ENCODE measurements around the gene ATG2A. TPM values are rescaled to one million over a fixed set of nuclear protein-coding genes. Genes with fewer than 3 reads are reported as not detected.
A peak's percentile ranks its signal among the peaks of the same experiment; 100 is the strongest.

ATG2A gene
- total and polyA plus RNA-seq, 10 of the 15 experiments (the other 5 are each of a cell fraction or from before 2014, with no cell fraction given) = 0.08 to 19.0 (median 4.6) TPM

- TF ChIP-seq SPI1 (IDR thresholded peaks at IDR 0.05; ENCODE audit: borderline replicate concordance, insufficient read depth, low read depth, low read length) (peak; percentile 74), CHD2 (IDR thresholded peaks at IDR 0.05; ENCODE audit: borderline replicate concordance, low read depth, low read length) (0 out of 2 replicates have a peak, but pooled peaks have one; percentile 35), MEF2B (IDR thresholded peaks at IDR 0.05; ENCODE audit: partially characterized antibody, poor library complexity, severe bottlenecking) (peak; percentile 72), SUPT20H (IDR thresholded peaks at IDR 0.05; ENCODE audit: borderline replicate concordance, control insufficient read depth, low read depth, low read length) (no peak), GATAD2B (conservative IDR thresholded peaks at IDR 0.05; ENCODE audit: low read depth) (peak; percentile 73; the same call in 1 of the 2 replicates), IKZF2 (IDR thresholded peaks at IDR 0.05) (peak in 1 of 2 experiments; percentile 32; a peak in 1 of 4 replicates), MYC (IDR thresholded peaks at IDR 0.05; ENCODE audit: insufficient read depth, insufficient read length, insufficient replicate concordance, low read length, severe bottlenecking) (no peak), BCL11A (IDR thresholded peaks at IDR 0.05; ENCODE audit: low read depth, low read length) (0 out of 2 replicates have a peak, but pooled peaks have one; percentile 23)
Measured at GRCh38 chr11:64848826-64849597, 68.0 kb downstream of the ATG2A start (continued).

GRCh38 chr11:64848214-64848825, 68.7 kb downstream of the ATG2A start:
- no TSS peak for BruUV-seq (replicated peaks)
- H3K79me2 ChIP-seq (ENCODE audit: control insufficient read depth, insufficient read depth, low read length) = peaks cover 3% of the 10 kb centered on the region
- intact Hi-C loops (cut with micrococcal nuclease; ENCODE audit: unreplicated experiment) = loop anchor here (10.0 kb wide), 1 partner anchor 406 kb away; no protein-coding TSS in a partner anchor
- FAIRE-seq (peak; percentile 23), DNase-seq (ENCODE audit: low read depth, low spot score) (no peak), ATAC-seq (no peak)
- H3K27me3 ChIP-seq (replicated peaks in 1 of 2; ENCODE audit: control insufficient read depth in 2 of 2, insufficient read depth in 2 of 2, low read length in 1 of 2) = no peaks in the 10 kb centered on the region
- CTCF ChIA-PET = interaction anchor here (0.6 to 28.8 kb wide), 47 partner anchors 10 to 633 kb away, joined by 3 to 1208 read pairs (median 4); partner anchors contain the start of genes ARL2, BATF2, CAPN1 and CDC42EP2
- no peaks in the 10 kb centered on the region for H3K9me3 ChIP-seq (replicated peaks; ENCODE audit: control insufficient read depth, insufficient read depth, low read length)
- in situ Hi-C loops (cut with MboI) = loop anchor here (5.0 kb wide), 1 partner anchor 44 kb away; no protein-coding TSS in a partner anchor
- 28% methylated on average over 6 of the region's 6 CpGs for WGBS (ENCODE audit: insufficient coverage, insufficient replicate concordance, low lambda C conversion rate, missing lambda C conversion rate)
- H3K27ac ChIP-seq (ENCODE audit: control insufficient read depth, insufficient read depth) = peak overlapping the region; percentile 24; the same call in 1 of the 2 replicates
- RAD21 ChIA-PET (ENCODE audit: unreplicated experiment) = interaction anchor here (0.7 to 12.9 kb wide), 39 partner anchors 12 to 481 kb away, joined by 3 to 316 read pairs (median 4); partner anchors contain the start of genes ARL2, BATF2, CAPN1 and CDC42EP2
- POLR2A ChIA-PET = interaction anchor here (0.6 to 24.3 kb wide), 14 partner anchors 16 to 319 kb away, joined by 3 to 620 read pairs (median 3); partner anchors contain the start of genes EHD1, FAU, MRPL49 and PPP2R5B
- no peak overlapping the region for H3K4me2 ChIP-seq (ENCODE audit: control insufficient read depth, insufficient read depth)
- SMC1A ChIA-PET (ENCODE audit: uncharacterized antibody, unreplicated experiment) = interaction anchor here (0.7 to 12.7 kb wide), 31 partner anchors 15 to 484 kb away, joined by 3 to 306 read pairs (median 6); partner anchors contain the start of genes ARL2, ATG2A, BATF2 and CDC42EP2
- peak overlapping the region; percentile 10; the same call in 1 of the 2 replicates for H2AFZ ChIP-seq (ENCODE audit: control insufficient read depth, low read depth, low read length)
- no peaks in the 10 kb centered on the region for H4K20me1 ChIP-seq (ENCODE audit: control insufficient read depth, insufficient read depth)
- no peak overlapping the region for H3K9ac ChIP-seq (ENCODE audit: control insufficient read depth, insufficient read depth, low read length)
- peaks cover 66% of the 10 kb centered on the region for H3K4me1 ChIP-seq (ENCODE audit: control insufficient read depth, insufficient read depth, low read length)
- TF ChIP-seq CEBPB (IDR thresholded peaks at IDR 0.05; ENCODE audit: borderline replicate concordance in 1 of 2, low read depth in 2 of 2, low read length in 2 of 2) (no peak), PAX5 (IDR thresholded peaks at IDR 0.05; ENCODE audit: borderline replicate concordance, low read depth, low read length) (0 out of 2 replicates have a peak, but pooled peaks have one; percentile 4)
- no peak overlapping the region for H3K4me3 ChIP-seq
- H3K36me3 ChIP-seq (ENCODE audit: control insufficient read depth in 2 of 2, insufficient read depth in 2 of 2, low read length in 1 of 2) = peaks cover 0 to 9% of the 10 kb centered on the region in 2 experiments; a peak in 3 of 4 replicates
